Airway epithelial cell (primary cell): Measurements from ENCODE around the gene AMACR. TPM values are rescaled to one million over a fixed set of nuclear protein-coding genes. Genes with fewer than 3 reads are reported as not detected.

Experiments used
- total RNA-seq: library from RNA; depleted of rRNA; stranded (reverse); fragments of >200 nt; gene quantifications from 2 replicates; pipeline ENCODE4 v1.2.3, GENCODE V29; 2015

AMACR gene
- 8.5 and 9.9 TPM in 2 replicates for total RNA-seq

GRCh38 chr5:34007621-34008600 is at the start of gene AMACR:
Gene AMACR (minus strand): TSS chr5:34008050. CDS start chr5:34008019, 31 bp downstream.

DNA sequence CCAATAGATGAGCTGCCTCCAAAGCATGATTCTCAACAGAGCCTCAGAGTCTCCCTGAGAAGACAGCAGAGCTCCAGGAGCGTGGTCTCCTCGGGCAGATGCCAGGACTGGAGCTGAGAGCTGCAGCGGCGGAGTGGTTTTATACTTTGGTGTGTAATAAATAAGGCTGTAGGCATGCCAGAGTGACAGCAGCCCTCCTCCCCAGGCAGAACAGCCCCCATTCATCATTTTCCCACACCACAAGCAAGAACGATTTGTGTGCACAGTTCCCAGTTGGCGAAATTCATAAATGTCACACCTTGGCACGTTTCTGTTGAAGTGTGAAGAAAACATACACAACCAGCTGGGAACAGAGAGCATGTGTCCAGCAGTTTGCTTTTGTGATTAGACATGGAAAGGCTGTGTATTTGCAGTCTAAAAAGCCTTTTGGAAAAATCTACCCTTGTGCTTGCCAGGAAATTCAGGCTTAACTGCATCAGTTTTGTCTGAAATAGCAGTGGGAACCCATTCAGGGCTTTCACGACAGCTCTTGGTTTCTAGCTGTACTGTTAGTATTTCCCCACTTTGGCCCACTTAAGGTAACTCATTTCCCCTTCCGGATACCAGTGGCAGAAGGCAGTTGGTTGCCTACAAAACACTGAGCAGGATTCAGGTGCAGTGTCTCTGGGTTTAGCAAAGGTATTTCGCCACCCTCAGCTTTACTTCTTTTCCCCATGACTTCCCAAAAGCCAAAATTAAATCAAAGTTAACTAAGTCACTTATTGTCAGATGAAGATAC is 35.4 kb upstream of the AMACR start, which contains the start of gene C1QTNF3:
Gene C1QTNF3 (minus strand): TSS at position 115 of the 778 bp plus-strand sequence. CDS start 88 bp downstream, at position 27.

GRCh38 chr5:33984671-33985124 is 23.2 kb downstream of the AMACR start, which contains the start of gene SLC45A2:
Gene SLC45A2 (minus strand): TSS chr5:33984693. CDS start chr5:33984583, 110 bp downstream.

GRCh38 chr5:33936381-33937016 is 71.4 kb downstream of the AMACR start, which contains the start of gene RXFP3:
Gene RXFP3 (plus strand): TSS chr5:33936386. CDS start chr5:33936741, 355 bp downstream.

Other genes starting within 250 kb of the AMACR start
- 1.6 and 2.5 TPM in 2 replicates for gene ADAMTS12, start 116.1 kb downstream of the AMACR start, total RNA-seq
- not detected in 2 replicates for gene RXFP3, start 71.7 kb downstream of the AMACR start, total RNA-seq
- gene SLC45A2, start 23.4 kb downstream of the AMACR start, total RNA-seq = not detected in 2 replicates
- 0.92 and 2.9 TPM in 2 replicates for gene C1QTNF3, start 35.2 kb upstream of the AMACR start, total RNA-seq